Measurements from ENCODE around the gene B3GNT2. TPM values are rescaled to one million over a fixed set of nuclear protein-coding genes. Genes with fewer than 3 reads are reported as not detected.
A peak's percentile ranks its signal among the peaks of the same experiment; 100 is the strongest.

Gene B3GNT2
- total RNA-seq, 4 donors from 2014 or later = 12.6 to 41.9 (median 28.0) TPM

DNA sequence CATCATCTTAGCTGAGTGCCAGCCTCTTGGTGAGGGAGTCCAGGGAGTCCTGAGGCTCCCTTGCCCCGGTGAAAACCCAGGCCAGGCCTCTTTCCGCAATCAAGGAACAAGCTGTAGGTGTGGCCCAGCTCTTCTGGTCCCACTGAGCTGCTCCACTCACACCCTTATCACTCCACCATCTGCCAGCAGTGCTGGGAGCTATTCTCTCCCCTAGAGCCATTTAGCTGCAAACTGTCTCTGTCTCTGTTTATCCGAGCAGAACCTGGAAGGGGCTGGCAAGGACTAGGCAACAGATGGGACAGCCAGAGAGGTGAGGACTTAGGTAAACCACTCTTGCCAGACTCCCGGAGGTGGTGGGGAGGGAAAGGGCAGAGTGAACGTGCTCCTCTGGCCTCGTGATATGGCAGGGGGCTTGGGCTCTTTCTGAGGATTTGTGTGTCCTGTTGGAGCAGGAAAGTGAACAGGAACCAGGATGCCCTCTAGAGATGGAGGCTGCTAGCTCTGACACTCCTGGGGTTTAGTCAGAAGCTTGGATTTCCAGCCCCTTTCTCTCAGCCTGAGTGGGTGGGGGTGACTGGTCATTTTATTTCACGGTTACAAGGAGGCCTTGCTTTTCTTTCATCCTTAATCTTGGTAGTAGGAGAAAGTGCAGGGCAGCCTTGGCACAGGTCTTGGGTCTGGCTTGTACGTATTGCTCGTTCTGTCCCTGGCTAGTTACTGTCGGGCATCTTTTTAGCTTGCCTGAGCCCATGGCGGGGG, 19.6 kb downstream of the B3GNT2 start:
- TF ChIP-seq EP300 (IDR thresholded peaks at IDR 0.05) (no peak), CTCF (IDR thresholded peaks at IDR 0.05) (no peak), POLR2A (IDR thresholded peaks at IDR 0.05) (no peak)
- no peak overlapping the region for H3K4me3 ChIP-seq
- peaks cover 0 to 12% (median 0%) of the 10 kb centered on the region in 3 donors for H3K36me3 ChIP-seq
- 60 to 62% methylated on average over 11 of the region's 11 CpGs for WGBS, 2 donors
- no peak for DNase-seq (ENCODE audit: low spot score in 2 of 2)
- peaks cover 0 to 62% (median 29%) of the 10 kb centered on the region in 4 donors for H3K4me1 ChIP-seq
- peaks cover 0 to 11% (median 0%) of the 10 kb centered on the region in 4 donors for H3K9me3 ChIP-seq
- H3K27ac ChIP-seq = peak overlapping the region in 3 of 4 donors; percentile 23 to 78 (median 78)
- no peaks in the 10 kb centered on the region for H3K27me3 ChIP-seq

- TF ChIP-seq CTCF (IDR thresholded peaks at IDR 0.05) (no peak), EP300 (IDR thresholded peaks at IDR 0.05) (no peak)
- DNase-seq (ENCODE audit: low spot score in 2 of 2) = no peak
- Histone ChIP-seq H3K27me3 (no peaks in the 10 kb centered on the region), H3K4me3 (no peak overlapping the region), H3K27ac (peak overlapping the region in 3 of 4 donors; percentile 23 to 78 (median 78)), H3K9me3 (peaks cover 0 to 11% (median 0%) of the 10 kb centered on the region in 4 donors), H3K4me1 (peaks cover 0 to 68% (median 29%) of the 10 kb centered on the region in 4 donors), H3K36me3 (peaks cover 0 to 12% (median 0%) of the 10 kb centered on the region in 3 donors)
- WGBS, 2 donors = 44 to 64% methylated on average over 2 of the region's 2 CpGs
These were observed 20.2 kb downstream of the B3GNT2 start for GRCh38 chr2:62216113-62216512.

- Histone ChIP-seq H3K27ac (peak overlapping the region in 3 of 4 donors; percentile 55 to 81 (median 78)), H3K27me3 (no peaks in the 10 kb centered on the region), H3K4me1 (peaks cover 0 to 68% (median 29%) of the 10 kb centered on the region in 4 donors), H3K9me3 (peaks cover 0 to 8% (median 0%) of the 10 kb centered on the region in 4 donors), H3K36me3 (peaks cover 0 to 12% (median 0%) of the 10 kb centered on the region in 3 donors), H3K4me3 (no peak overlapping the region)
- peak; percentile 27 to 69 for DNase-seq (ENCODE audit: low spot score in 2 of 2)
- no peak for TF ChIP-seq POLR2A (IDR thresholded peaks at IDR 0.05)
- TF ChIP-seq CTCF (IDR thresholded peaks at IDR 0.05) = no peak
- TF ChIP-seq EP300 (IDR thresholded peaks at IDR 0.05) = peak in 1 of 2 donors; percentile 79
- 51 to 59% methylated on average over 8 of the region's 8 CpGs for WGBS, 2 donors
These were observed 20.7 kb downstream of the B3GNT2 start for GRCh38 chr2:62216616-62217015.

- H3K9me3 ChIP-seq = no peaks in the 10 kb centered on the region
- DNase-seq (ENCODE audit: low spot score in 2 of 2) = no peak
- 71 to 73% methylated on average over 10 of the region's 10 CpGs for WGBS, 2 donors
- no peak overlapping the region for H3K4me3 ChIP-seq
- peaks cover 0 to 68% (median 29%) of the 10 kb centered on the region in 4 donors for H3K4me1 ChIP-seq
- H3K27me3 ChIP-seq = no peaks in the 10 kb centered on the region
- peaks cover 0 to 7% (median 0%) of the 10 kb centered on the region in 3 donors for H3K36me3 ChIP-seq
- TF ChIP-seq POLR2A (IDR thresholded peaks at IDR 0.05) (no peak), CTCF (IDR thresholded peaks at IDR 0.05) (no peak), EP300 (IDR thresholded peaks at IDR 0.05) (no peak)
- peak overlapping the region in 2 of 4 donors; percentile 78 to 81 for H3K27ac ChIP-seq
These were observed 21.5 kb downstream of the B3GNT2 start for GRCh38 chr2:62217421-62217820.

DNA sequence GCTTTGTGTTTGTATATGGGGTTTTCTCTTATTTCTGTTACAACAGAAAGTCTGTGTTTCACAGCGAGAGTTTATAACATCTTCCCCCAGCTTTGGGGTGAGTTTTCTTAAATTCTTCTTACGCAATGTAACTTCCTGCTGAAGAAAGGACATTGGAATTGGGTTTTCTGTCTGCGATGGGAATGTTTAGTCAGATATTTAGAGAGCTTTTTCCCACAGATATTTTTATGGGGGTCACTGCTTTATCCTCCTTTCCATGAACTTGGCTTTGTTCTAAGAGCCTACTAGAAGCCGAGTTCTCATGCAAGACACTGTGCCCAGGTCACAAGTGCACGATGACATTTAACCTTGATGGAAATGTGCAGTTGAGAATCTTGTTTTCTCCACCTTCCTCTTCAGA, 22.1 kb downstream of the B3GNT2 start:
- H3K4me1 ChIP-seq = peaks cover 0 to 68% (median 29%) of the 10 kb centered on the region in 4 donors

More for the DNA sequence above, 22.1 kb downstream of the B3GNT2 start:
- WGBS, 2 donors = 42 to 43% methylated on average over 5 of the region's 5 CpGs
- TF ChIP-seq CTCF (IDR thresholded peaks at IDR 0.05) (no peak), EP300 (IDR thresholded peaks at IDR 0.05) (peak; percentile 10 to 15)
- peak overlapping the region in 2 of 4 donors; percentile 78 to 81 for H3K27ac ChIP-seq
- peaks cover 0 to 9% (median 0%) of the 10 kb centered on the region in 3 donors for H3K36me3 ChIP-seq
- H3K27me3 ChIP-seq = no peaks in the 10 kb centered on the region
- no peaks in the 10 kb centered on the region for H3K9me3 ChIP-seq
- H3K4me3 ChIP-seq = no peak overlapping the region
- no peak for DNase-seq (ENCODE audit: low spot score in 2 of 2)
